ENCODE results near the gene KDM4B.

The KDM4B gene

GRCh38 chr19:5042556-5042955 lies 73.6 kb downstream of the KDM4B start:
- DNase-seq (ENCODE audit: low read depth) = no peak
- no peak overlapping the region for H3K4me3 ChIP-seq (ENCODE audit: low read depth, low read length)

DNA sequence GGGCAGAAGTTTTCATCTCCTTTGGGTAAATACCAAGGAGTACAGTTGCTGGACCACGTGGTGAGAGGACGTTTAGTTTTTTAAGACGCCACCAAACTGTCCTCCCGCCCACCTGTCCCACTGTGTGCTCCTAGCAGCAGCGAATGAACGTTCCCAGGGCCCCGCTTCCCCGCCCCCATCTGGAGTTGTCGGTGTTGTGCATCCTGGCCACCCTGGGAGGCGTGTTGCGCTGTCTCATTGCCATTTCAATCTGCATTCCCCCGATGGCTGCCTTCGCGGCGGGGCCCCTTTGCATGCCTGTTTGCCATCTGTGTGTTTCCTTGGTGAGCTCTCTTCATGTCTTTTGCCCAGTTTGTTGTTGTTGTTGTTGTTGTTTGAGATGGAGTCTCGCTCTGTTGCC lies 76.1 kb downstream of the KDM4B start:
- H3K4me3 ChIP-seq (ENCODE audit: low read depth, low read length) = no peak overlapping the region
- no peak for DNase-seq (ENCODE audit: low read depth)

- DNase-seq (ENCODE audit: low read depth) = no peak
- H3K4me3 ChIP-seq (ENCODE audit: low read depth, low read length) = no peak overlapping the region
Observed at GRCh38 chr19:5045956-5046338, 77.0 kb downstream of the KDM4B start.

- DNase-seq (ENCODE audit: low read depth) = no peak
- H3K4me3 ChIP-seq (ENCODE audit: low read depth, low read length) = no peak overlapping the region
Observed at GRCh38 chr19:5046339-5047039, 77.6 kb downstream of the KDM4B start.

DNA sequence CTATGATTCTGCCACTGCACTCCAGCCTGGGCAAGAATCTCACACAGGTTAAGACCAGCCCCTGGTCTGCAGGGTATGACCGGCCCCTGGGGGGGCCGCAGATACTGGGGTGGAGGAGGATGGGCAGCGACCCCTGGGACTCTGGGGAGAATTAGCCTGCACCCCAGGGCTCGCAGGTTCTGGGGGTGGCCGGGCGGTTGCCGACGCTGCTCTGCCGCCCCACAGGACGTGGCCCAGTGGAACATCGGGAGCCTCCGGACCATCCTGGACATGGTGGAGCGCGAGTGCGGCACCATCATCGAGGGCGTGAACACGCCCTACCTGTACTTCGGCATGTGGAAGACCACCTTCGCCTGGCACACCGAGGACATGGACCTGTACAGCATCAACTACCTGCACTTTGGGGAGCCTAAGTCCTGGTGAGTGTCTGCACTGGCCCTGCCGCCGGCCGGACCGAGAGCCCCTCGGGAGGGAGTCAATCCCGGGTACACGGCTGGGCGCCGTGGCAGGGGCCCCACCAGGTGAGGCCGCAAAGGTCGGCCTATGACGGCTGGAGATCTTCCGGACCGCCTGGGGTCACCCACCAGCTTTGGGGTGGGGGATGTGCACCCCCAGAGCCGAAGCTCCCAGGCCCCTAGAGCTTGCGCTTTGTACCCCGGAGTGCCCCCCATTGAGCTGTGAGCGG lies 78.5 kb downstream of the KDM4B start:
- no peak overlapping the region for H3K4me3 ChIP-seq (ENCODE audit: low read depth, low read length)
- no peak for DNase-seq (ENCODE audit: low read depth)

GRCh38 chr19:5048091-5048726 lies 79.3 kb downstream of the KDM4B start:
- no peak for DNase-seq (ENCODE audit: low read depth)
- no peak overlapping the region for H3K4me3 ChIP-seq (ENCODE audit: low read depth, low read length)

GRCh38 chr19:5048727-5049553 lies 80.0 kb downstream of the KDM4B start:
- DNase-seq (ENCODE audit: low read depth) = no peak
- no peak overlapping the region for H3K4me3 ChIP-seq (ENCODE audit: low read depth, low read length)

DNA sequence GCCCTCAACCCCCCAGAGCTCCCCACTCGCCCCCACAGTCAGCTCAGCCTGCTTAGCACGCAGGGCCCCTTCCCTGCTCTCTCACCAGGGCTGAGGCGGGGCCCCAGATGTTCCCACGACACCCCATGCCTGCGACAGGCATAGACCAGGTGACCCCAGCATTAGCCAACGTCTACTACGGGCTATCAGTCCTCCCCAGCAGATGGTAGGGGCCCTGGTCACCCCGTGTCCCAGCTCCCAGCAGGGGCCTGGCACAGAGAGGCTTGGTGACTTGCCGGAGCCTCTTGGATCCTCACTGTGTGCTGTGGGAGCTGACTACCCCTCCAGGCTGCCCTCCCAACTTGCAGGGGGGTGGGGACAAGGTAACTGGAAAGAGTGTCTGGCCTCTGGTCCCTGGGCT lies 80.6 kb downstream of the KDM4B start:
- DNase-seq (ENCODE audit: low read depth) = no peak
- no peak overlapping the region for H3K4me3 ChIP-seq (ENCODE audit: low read depth, low read length)

- DNase-seq (ENCODE audit: low read depth) = no peak
- H3K4me3 ChIP-seq (ENCODE audit: low read depth, low read length) = no peak overlapping the region
Observed at GRCh38 chr19:5050067-5050656, 81.2 kb downstream of the KDM4B start.

DNA sequence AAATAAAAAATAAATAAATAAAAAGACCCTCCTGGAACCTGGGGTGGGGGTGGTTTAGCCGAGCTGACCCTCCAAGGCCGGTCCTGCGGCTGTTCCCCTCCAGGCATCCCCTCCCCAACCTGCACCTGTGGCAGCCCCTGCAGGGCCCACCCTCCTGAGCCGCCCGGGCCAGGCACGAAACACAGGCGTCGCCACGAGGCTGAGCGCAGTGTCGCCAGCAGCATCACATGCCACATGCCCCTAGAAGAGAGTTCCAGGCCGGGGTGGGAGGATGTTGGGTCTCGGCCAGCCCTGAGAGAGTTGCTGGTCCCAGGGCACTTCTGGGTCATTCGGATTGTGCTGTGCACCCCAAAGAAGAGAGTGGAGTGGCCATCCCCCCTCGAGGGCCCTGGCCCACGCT lies 82.0 kb downstream of the KDM4B start:
- H3K4me3 ChIP-seq (ENCODE audit: low read depth, low read length) = no peak overlapping the region
- no peak for DNase-seq (ENCODE audit: low read depth)

- DNase-seq (ENCODE audit: low read depth) = no peak
- H3K4me3 ChIP-seq (ENCODE audit: low read depth, low read length) = no peak overlapping the region
Observed at GRCh38 chr19:5051619-5052018, 82.7 kb downstream of the KDM4B start.

- no peak overlapping the region for H3K4me3 ChIP-seq (ENCODE audit: low read depth, low read length)
- DNase-seq (ENCODE audit: low read depth) = no peak
Observed at GRCh38 chr19:5052515-5052914, 83.6 kb downstream of the KDM4B start.

GRCh38 chr19:5052945-5053485 lies 84.1 kb downstream of the KDM4B start:
- DNase-seq (ENCODE audit: low read depth) = no peak
- no peak overlapping the region for H3K4me3 ChIP-seq (ENCODE audit: low read depth, low read length)

DNA sequence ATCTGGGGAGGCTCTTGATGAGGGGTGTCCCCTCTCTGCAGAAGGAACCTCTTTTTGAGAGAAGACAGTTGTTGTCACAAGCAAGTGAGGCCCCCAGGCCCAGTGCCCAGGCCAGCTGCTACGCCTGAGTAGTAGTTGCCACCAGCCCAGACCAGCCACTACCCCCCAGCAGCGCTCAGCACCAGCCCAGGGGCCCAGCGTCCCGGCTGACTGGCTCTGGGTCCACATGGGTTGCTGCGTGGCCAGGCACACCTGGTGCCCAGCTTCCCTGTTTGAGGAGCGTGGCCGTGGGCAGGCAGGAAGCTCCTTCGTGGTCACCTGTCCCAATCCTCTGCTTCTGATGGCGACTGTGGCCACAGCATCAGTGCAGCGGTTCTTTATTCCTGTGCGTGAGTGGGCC lies 84.7 kb downstream of the KDM4B start:
- no peak for DNase-seq (ENCODE audit: low read depth)
- H3K4me3 ChIP-seq (ENCODE audit: low read depth, low read length) = no peak overlapping the region

DNA sequence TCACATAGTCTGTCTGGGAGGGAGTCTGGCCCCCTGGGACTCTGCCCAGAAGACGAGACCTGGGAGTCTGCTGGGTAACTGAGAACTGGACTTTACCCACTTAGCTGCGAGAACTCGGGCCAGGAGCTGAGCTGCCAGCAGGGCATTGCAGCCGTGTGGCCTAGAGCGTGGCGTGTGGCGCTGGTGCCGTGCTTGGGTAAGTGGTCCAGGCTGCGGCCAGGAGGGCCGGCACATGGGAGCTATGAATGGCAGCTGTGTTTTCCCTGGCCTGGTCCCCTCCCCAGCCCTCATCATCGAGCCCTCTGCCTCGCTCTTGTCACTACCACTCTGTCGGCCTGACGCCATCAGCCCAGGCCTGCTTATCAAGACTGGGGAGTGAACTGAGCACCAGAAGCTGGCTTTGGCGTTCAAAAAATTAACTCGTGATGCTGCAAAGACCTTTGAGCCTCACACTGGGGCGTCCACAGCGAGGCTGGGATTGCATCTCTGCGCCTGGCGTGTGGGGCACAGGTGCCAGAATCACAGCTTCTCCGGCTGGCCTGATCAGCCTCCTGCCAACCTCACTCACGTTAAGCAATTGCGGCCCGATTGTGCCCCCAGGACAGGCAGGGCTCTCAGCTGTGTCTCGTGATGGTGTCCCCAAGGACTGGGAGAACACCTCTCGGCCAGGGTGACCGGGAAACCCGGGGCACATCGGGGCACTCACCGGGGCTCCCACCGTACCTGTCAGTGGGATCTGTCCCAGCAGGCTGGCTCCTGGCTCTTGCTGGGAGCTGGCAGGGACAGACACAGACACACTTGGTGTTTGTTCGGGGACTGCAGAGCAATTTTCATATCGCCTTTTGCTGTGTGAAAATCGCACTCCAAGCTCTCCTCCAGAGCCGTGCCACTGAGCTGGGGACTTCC lies 85.9 kb downstream of the KDM4B start:
- H3K4me3 ChIP-seq (ENCODE audit: low read depth, low read length) = no peak overlapping the region
- no peak for DNase-seq (ENCODE audit: low read depth)

DNA sequence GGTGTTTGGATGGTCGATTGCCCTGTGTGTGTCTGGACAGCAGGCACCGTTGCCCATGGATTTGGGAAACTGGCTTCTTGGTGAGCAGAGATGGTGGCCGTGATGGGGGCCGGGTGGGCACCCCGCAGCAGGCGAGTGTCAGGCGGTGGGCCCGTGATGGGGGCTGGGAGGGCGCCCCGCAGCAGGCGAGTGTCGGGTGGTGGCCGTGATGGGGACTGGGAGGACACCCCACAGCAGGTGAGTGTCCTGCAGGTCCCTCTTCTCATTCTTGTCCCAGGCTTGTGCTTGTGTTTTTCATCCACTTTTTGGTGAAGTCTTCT lies 86.5 kb downstream of the KDM4B start:
- no peak for DNase-seq (ENCODE audit: low read depth)
- no peak overlapping the region for H3K4me3 ChIP-seq (ENCODE audit: low read depth, low read length)

- no peak for DNase-seq (ENCODE audit: low read depth)
Observed at GRCh38 chr19:5057860-5058259, 88.9 kb downstream of the KDM4B start.

DNA sequence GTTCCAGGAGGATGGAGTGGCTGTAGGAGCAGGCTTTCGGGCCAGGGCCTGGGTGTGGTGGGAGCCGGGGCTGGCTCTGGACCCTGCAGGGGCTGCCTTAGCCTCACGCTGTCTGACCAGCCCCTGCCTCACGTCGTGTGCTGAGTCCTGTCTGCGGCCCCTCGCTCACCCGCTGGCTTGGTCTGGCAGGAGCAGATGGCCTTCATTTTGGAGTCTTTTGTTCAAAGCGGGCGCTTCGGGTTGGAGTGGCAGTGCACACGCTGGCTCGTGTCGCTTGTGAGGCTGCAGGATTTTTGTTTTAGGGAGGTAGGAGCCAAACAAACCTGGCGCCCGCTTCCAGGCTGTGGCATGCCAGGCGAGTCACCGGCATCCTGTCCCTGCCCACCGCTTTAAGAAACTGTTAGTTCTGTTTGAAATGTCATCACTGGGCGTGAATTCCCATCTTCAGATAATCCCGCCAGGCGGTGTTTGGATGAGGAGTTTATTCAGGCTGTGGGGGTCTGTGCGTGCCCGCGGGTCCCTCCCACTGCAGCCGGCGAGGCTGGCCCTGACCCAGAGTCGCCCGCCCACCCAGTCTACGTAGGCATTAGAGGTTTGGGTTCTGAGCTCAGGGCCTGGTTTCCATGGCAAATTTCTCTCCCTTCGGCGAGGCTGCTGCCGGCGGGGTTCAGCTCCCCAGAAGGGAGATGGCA lies 89.8 kb downstream of the KDM4B start:
- H3K4me3 ChIP-seq (ENCODE audit: low read depth, low read length) = no peak overlapping the region
- DNase-seq (ENCODE audit: low read depth) = no peak

More at GRCh38 chr19:5057860-5058259, 88.9 kb downstream of the KDM4B start:
- no peak overlapping the region for H3K4me3 ChIP-seq (ENCODE audit: low read depth, low read length)

Data from skeletal muscle cell (primary cell).